Measurements from ENCODE around the gene ZP1. TPM values are rescaled to one million over a fixed set of nuclear protein-coding genes. Genes with fewer than 3 reads are reported as not detected.

Gene ZP1
- total RNA-seq, 2 experiments from 2014 or later: not detected

GRCh38 chr11:60842668-60843600 lies 24.4 kb upstream of the ZP1 start:
- POLR2A ChIA-PET: interaction anchor here (0.5 to 2.0 kb wide), 8 partner anchors 23 to 347 kb away, joined by 3 to 5 read pairs (median 3); partner anchors contain the start of gene TMEM109
- TF ChIP-seq EZH2phosphoT487 (IDR thresholded peaks at IDR 0.05; ENCODE audit: borderline replicate concordance, low read depth, low read length) (no peak), CTCF (conservative IDR thresholded peaks at IDR 0.05; ENCODE audit: low read length) (no peak)
- Histone ChIP-seq H3K4me1 (ENCODE audit: insufficient read depth, low read length, poor library complexity, severe bottlenecking) (peaks cover 23% of the 10 kb centered on the region), H3K27ac (ENCODE audit: low read depth, low read length, poor library complexity, severe bottlenecking) (peak overlapping the region; percentile 29), H3K4me3 (ENCODE audit: low read depth, low read length, poor library complexity, severe bottlenecking) (peak overlapping the region; percentile 81), H4K20me1 (ENCODE audit: insufficient read depth, low read length) (peaks cover 16% of the 10 kb centered on the region), H3K4me2 (ENCODE audit: low read length) (peak overlapping the region; percentile 98), H2AFZ (ENCODE audit: low read length) (peak overlapping the region; percentile 84; the same call in 1 of the 2 replicates), H3K9me3 (ENCODE audit: low read length) (no peaks in the 10 kb centered on the region), H3K36me3 (ENCODE audit: insufficient read depth, low read length) (peaks cover 36% of the 10 kb centered on the region), H3K9me2 (ENCODE audit: insufficient read depth, low read length) (no peaks in the 10 kb centered on the region), H3K79me2 (ENCODE audit: insufficient read depth, low read depth, low read length) (peaks cover 54% of the 10 kb centered on the region)
- BruUV-seq (replicated peaks): no TSS peak
- CTCF ChIA-PET (ENCODE audit: unreplicated experiment): interaction anchor here (0.6 to 1.2 kb wide), 3 partner anchors 13 to 72 kb away, joined by 3 read pairs; partner anchors contain the start of gene TMEM109
- intact Hi-C loops (cut with micrococcal nuclease; ENCODE audit: unreplicated experiment): loop anchor here (1.0 kb wide), 1 partner anchor 63 kb away; the partner anchor contains the start of gene PRPF19
- no peak for DNase-seq (ENCODE audit: low spot score)

- no TSS peak for BruUV-seq (replicated peaks)
- no peak for TF ChIP-seq CTCF (conservative IDR thresholded peaks at IDR 0.05; ENCODE audit: low read length)
- no peak for TF ChIP-seq EZH2phosphoT487 (IDR thresholded peaks at IDR 0.05; ENCODE audit: borderline replicate concordance, low read depth, low read length)
- Histone ChIP-seq H3K36me3 (ENCODE audit: insufficient read depth, low read length) (peaks cover 49% of the 10 kb centered on the region), H3K9me3 (ENCODE audit: low read length) (no peaks in the 10 kb centered on the region), H3K79me2 (ENCODE audit: insufficient read depth, low read depth, low read length) (peaks cover 54% of the 10 kb centered on the region), H2AFZ (ENCODE audit: low read length) (no peak overlapping the region), H4K20me1 (ENCODE audit: insufficient read depth, low read length) (peaks cover 16% of the 10 kb centered on the region), H3K4me3 (ENCODE audit: low read depth, low read length, poor library complexity, severe bottlenecking) (peak overlapping the region; percentile 81), H3K4me2 (ENCODE audit: low read length) (peak overlapping the region; percentile 98), H3K9me2 (ENCODE audit: insufficient read depth, low read length) (no peaks in the 10 kb centered on the region), H3K27ac (ENCODE audit: low read depth, low read length, poor library complexity, severe bottlenecking) (no peak overlapping the region), H3K4me1 (ENCODE audit: insufficient read depth, low read length, poor library complexity, severe bottlenecking) (peaks cover 23% of the 10 kb centered on the region)
- DNase-seq (ENCODE audit: low spot score): no peak
- ChIA-PET CTCF (ENCODE audit: unreplicated experiment) (interaction anchor here (1.2 kb wide), 1 partner anchor 70 kb away, joined by 3 read pairs; the partner anchor contains the start of gene TMEM109), POLR2A (interaction anchor here (1.1 to 2.0 kb wide), 3 partner anchors 63 to 139 kb away, joined by 3 to 5 read pairs (median 3); partner anchors contain the start of gene TMEM109)
- intact Hi-C loops (cut with micrococcal nuclease; ENCODE audit: unreplicated experiment): no loop called here
These were observed 23.1 kb upstream of the ZP1 start for GRCh38 chr11:60844045-60844869.

Data from OCI-LY7 (cell line).